BJ (cell line): Measurements from ENCODE around the gene OGFOD3. TPM values are rescaled to one million over a fixed set of nuclear protein-coding genes. Genes with fewer than 3 reads are reported as not detected.
A peak's percentile ranks its signal among the peaks of the same experiment; 100 is the strongest.

Source experiments
- CTCF ChIA-PET: fragments of 350-600 bp; formaldehyde crosslinking; extraction: SDS; loops from one replicate; lab custom pipeline; 2021; ENCODE audit warnings: antibody characterized with exemption, inconsistent platforms; lab: Yijun Ruan, JAX
- POLR2A ChIA-PET: fragments of 300-600 bp; sonication (Branson Sonifier 250); formaldehyde crosslinking; extraction: SDS; loops from one replicate; lab custom pipeline; 2021; ENCODE audit warnings: antibody characterized with exemption; lab: Charles Lee
- DNase-seq: peaks from one replicate; pipeline ENCODE4 v3.0.0-alpha.2; 2011; ENCODE audit warnings: low read depth
- H3K27me3 ChIP-seq: 2 replicates; pipeline ENCODE4 v1.6.0; 2011; ENCODE audit warnings: low read length; ENCODE audit not compliant: control insufficient read depth, insufficient read depth
- H3K36me3 ChIP-seq: 2 replicates; pipeline ENCODE4 v1.5.1; 2011; ENCODE audit warnings: low read length; ENCODE audit not compliant: control insufficient read depth, insufficient read depth
- H3K4me3 ChIP-seq: 2 replicates; pipeline ENCODE4 v1.5.1; 2011; ENCODE audit warnings: low read depth, mild to moderate bottlenecking, control low read depth, low read length
- CTCF ChIP-seq: IDR thresholded peaks from 2 replicates; pipeline ENCODE4 v1.5.1; 2011; ENCODE audit warnings: low read depth, mild to moderate bottlenecking, control low read depth, inconsistent platforms, low read length, moderate library complexity; ENCODE audit not compliant: insufficient read depth
- polyA plus RNA-seq: library from polyadenylated mRNA; depleted of rRNA; stranded (reverse); fragments of >200 nt; gene quantifications from 2 replicates; pipeline ENCODE4 v1.2.3, GENCODE V29; 2011

OGFOD3 gene
- polyA plus RNA-seq, 1 experiment = 37.9 TPM

- H3K4me3 ChIP-seq = no peak overlapping the region
- DNase-seq = peak; percentile 85
- ChIA-PET POLR2A (no interaction called here), CTCF (interaction anchor here (1.3 to 1.8 kb wide), 3 partner anchors 9 to 48 kb away, joined by 4 to 5 read pairs (median 4); no protein-coding TSS in a partner anchor)
- TF ChIP-seq CTCF = no peak
- peaks cover 3% of the 10 kb centered on the region for H3K36me3 ChIP-seq
- H3K27me3 ChIP-seq = no peaks in the 10 kb centered on the region
These were observed 19.3 kb downstream of the OGFOD3 start for GRCh38 chr17:82399041-82399441.

GRCh38 chr17:82397449-82398335 lies 20.7 kb downstream of the OGFOD3 start:
- ChIA-PET POLR2A (no interaction called here), CTCF (no interaction called here)
- H3K4me3 ChIP-seq = no peak overlapping the region
- no peak for DNase-seq
- no peak for TF ChIP-seq CTCF
- peaks cover under 1% of the 10 kb centered on the region; the same call in 1 of the 2 replicates for H3K36me3 ChIP-seq
- no peaks in the 10 kb centered on the region for H3K27me3 ChIP-seq

DNA sequence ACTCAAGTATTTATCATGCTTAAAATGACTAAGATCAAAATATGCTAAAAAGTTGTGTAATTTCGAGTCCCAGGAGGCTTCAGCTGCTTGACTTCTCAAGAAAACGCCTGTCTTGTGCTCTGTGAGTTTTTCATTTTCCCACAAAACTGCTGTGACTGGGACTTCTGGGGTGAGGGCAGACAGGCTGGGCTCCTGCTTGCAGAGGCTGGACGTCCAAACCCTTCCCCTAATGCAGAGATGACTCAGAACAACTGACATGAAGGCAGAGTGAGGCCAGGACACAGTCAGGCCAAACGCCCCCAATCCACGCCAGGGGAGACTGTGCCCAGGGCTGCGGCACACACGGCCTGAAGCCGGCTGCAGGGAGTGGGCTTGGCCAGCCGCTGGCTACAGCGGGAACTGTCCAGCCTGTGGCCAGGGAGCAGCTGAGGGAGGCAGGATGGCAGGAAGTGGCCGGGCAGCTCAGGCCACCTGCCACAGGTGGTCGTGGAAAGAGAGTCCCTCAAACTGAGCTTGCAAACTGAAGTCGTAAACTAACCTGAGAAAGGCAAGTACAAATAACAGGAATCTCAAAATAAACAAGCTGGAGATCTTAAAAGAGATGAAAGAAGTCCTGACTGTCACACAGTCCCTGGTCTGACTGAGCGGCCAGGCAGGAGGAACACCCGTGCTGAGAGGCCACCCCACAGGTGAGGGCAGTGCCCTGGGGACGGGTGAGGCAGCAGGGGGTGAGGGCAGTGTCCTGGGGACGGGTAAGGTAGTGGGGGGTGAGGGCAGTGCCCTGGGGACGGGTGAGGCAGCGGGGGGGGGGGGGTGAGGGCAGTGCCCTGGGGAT lies 21.6 kb downstream of the OGFOD3 start:
- Histone ChIP-seq H3K36me3 (no peaks in the 10 kb centered on the region; the same call in 1 of the 2 replicates), H3K4me3 (no peak overlapping the region), H3K27me3 (no peaks in the 10 kb centered on the region)
- POLR2A ChIA-PET = no interaction called here
- CTCF ChIA-PET = interaction anchor here (0.6 to 0.9 kb wide), 2 partner anchors 47 to 367 kb away, joined by 4 read pairs; no protein-coding TSS in a partner anchor
- peak; percentile 97 for DNase-seq
- no peak for TF ChIP-seq CTCF

- ChIA-PET POLR2A (no interaction called here), CTCF (interaction anchor here (2.0 kb wide), 1 partner anchor 36 kb away, joined by 4 read pairs; no protein-coding TSS in a partner anchor)
- H3K4me3 ChIP-seq = no peak overlapping the region
- no peak for DNase-seq
- H3K36me3 ChIP-seq = no peaks in the 10 kb centered on the region; the same call in 1 of the 2 replicates
- no peak for TF ChIP-seq CTCF
- H3K27me3 ChIP-seq = no peaks in the 10 kb centered on the region
These were observed 24.1 kb downstream of the OGFOD3 start for GRCh38 chr17:82394278-82394677.
